GM12892 (cell line): Measurements from ENCODE around the gene DIPK1C.

ENCODE experiments used
- POLR2A ChIP-seq: IDR thresholded peaks from 2 replicates; pipeline ENCODE4 v1.6.1; 2011; ENCODE audit warnings: low read depth, low read length, control low read depth
- POLR2AphosphoS5 ChIP-seq: IDR thresholded peaks from 2 replicates; pipeline ENCODE4 v1.6.1; 2011; ENCODE audit warnings: low read depth, low read length, control low read depth
- TAF1 ChIP-seq: IDR thresholded peaks from 2 replicates; pipeline ENCODE4 v1.6.1; 2011; ENCODE audit warnings: low read depth, mild to moderate bottlenecking, control low read depth, low read length, borderline replicate concordance

- TF ChIP-seq POLR2A: no peak
- no peak for TF ChIP-seq POLR2AphosphoS5
- TF ChIP-seq TAF1: no peak
Measured at GRCh38 chr18:74500372-74500771, 43.3 kb upstream of the DIPK1C start.
